GM18861 (cell line): ENCODE measurements around the gene ITGA6.

Experiments used
- ATAC-seq: cut with Tn5 transposase; IDR thresholded peaks from one replicate; pipeline ENCODE4 v1.9.1; 2021; ENCODE audit not compliant: unreplicated experiment

ITGA6 gene

GRCh38 chr2:172415865-172416183 is 11.6 kb upstream of the ITGA6 start:
- no peak for ATAC-seq

GRCh38 chr2:172416447-172417058 is 10.8 kb upstream of the ITGA6 start:
- ATAC-seq, result no peak

GRCh38 chr2:172420216-172420615 is 7.2 kb upstream of the ITGA6 start:
- ATAC-seq, result no peak

- ATAC-seq, result no peak
These were observed 4.2 kb upstream of the ITGA6 start for GRCh38 chr2:172423160-172423559.

GRCh38 chr2:172425336-172425735 is 2.0 kb upstream of the ITGA6 start:
- ATAC-seq, result no peak

GRCh38 chr2:172426635-172427255 is 641 bp upstream of the ITGA6 start:
- ATAC-seq, result no peak

- no peak for ATAC-seq
These were observed 825 bp downstream of the ITGA6 start for GRCh38 chr2:172427990-172428831.

- ATAC-seq, result no peak
These were observed 1.4 kb downstream of the ITGA6 start for GRCh38 chr2:172428832-172429210.

GRCh38 chr2:172429301-172429968 is 2.0 kb downstream of the ITGA6 start:
- no peak for ATAC-seq

- no peak for ATAC-seq
These were observed 2.6 kb downstream of the ITGA6 start for GRCh38 chr2:172430027-172430426.

- ATAC-seq, result no peak
These were observed 3.3 kb downstream of the ITGA6 start for GRCh38 chr2:172430678-172431077.

- ATAC-seq, result no peak
These were observed 4.1 kb downstream of the ITGA6 start for GRCh38 chr2:172431463-172431862.

GRCh38 chr2:172431993-172432392 is 4.6 kb downstream of the ITGA6 start:
- ATAC-seq, result no peak

- ATAC-seq, result no peak
These were observed 5.8 kb downstream of the ITGA6 start for GRCh38 chr2:172433144-172433543.

- no peak for ATAC-seq
These were observed 7.6 kb downstream of the ITGA6 start for GRCh38 chr2:172434821-172435605.

- ATAC-seq, result no peak
These were observed 8.2 kb downstream of the ITGA6 start for GRCh38 chr2:172435606-172435911.

GRCh38 chr2:172436889-172437288 is 9.5 kb downstream of the ITGA6 start:
- no peak for ATAC-seq

GRCh38 chr2:172437419-172438341 is 10.3 kb downstream of the ITGA6 start:
- ATAC-seq, result peak; percentile 57

GRCh38 chr2:172438741-172439508 is 11.5 kb downstream of the ITGA6 start:
- no peak for ATAC-seq
